GM20000 (cell line): ENCODE measurements around the gene METTL17.

Experiments
- DNase-seq: peaks from one replicate; pipeline ENCODE4 v3.0.0; 2012; ENCODE audit warnings: low spot score
- TF ChIP-seq, protein P1 (sequence below): IDR thresholded peaks from 2 replicates; pipeline ENCODE4 v1.5.1; 2012; ENCODE audit warnings: mild to moderate bottlenecking, control low read depth; ENCODE audit errors: extremely low read depth, missing control alignments

METTL17 gene

DNA sequence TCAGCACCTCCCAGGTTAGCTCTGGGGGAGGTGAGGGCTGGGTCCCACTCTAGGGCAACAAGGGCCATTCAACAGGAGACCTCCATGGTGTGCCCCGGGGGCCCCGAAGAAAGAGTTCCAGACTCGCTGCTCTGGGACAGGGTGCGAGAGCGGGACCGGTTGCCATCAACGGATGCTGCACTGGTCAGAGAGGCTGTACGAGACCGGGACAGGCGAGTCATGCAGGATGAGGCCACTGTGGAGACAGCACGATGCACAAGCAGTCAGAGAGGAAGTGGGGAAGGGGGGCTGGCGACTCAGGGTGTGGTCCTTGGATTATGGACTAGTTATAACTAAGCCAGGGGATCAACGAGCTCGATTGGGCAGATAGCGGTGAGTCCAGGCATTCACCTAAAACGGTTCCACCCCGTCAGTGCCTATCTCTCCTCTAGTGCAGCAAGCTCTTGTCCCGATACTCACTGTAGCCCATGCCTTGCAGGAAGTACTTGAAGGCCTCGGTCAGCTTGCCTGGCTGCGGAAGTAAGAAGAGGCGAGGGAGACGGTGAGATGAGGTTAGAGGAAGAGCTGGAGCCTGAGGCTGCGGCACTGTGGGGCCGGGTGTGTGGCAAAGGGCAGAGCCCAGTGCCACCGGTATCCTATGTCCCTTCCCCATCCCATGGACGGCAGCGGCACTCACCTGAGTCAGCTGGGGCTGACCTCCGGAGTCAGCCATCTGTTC is 27.9 kb downstream of the METTL17 start:
- TF ChIP-seq, protein P1, sequence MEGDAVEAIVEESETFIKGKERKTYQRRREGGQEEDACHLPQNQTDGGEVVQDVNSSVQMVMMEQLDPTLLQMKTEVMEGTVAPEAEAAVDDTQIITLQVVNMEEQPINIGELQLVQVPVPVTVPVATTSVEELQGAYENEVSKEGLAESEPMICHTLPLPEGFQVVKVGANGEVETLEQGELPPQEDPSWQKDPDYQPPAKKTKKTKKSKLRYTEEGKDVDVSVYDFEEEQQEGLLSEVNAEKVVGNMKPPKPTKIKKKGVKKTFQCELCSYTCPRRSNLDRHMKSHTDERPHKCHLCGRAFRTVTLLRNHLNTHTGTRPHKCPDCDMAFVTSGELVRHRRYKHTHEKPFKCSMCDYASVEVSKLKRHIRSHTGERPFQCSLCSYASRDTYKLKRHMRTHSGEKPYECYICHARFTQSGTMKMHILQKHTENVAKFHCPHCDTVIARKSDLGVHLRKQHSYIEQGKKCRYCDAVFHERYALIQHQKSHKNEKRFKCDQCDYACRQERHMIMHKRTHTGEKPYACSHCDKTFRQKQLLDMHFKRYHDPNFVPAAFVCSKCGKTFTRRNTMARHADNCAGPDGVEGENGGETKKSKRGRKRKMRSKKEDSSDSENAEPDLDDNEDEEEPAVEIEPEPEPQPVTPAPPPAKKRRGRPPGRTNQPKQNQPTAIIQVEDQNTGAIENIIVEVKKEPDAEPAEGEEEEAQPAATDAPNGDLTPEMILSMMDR = no peak
- DNase-seq = no peak

DNA sequence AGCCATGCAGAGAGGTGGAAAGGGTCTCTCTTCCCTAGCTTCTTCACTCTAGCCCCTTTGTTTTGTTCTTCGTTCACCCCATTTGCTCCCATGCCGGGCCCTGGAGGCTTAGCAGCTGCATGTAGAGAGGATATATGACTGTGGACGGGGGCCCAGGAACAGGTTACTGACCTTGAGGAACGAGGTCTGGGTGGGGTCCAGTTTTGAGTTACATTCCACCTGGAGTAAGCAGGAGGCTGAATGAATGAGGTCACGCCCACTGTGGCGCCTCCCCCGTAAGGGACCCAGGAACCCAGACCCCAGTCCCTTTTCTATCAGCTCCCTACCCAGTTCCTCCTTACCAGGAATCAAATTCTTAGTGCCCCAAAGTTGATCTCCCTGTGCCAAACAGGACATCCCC is 28.5 kb downstream of the METTL17 start:
- no peak for DNase-seq
- TF ChIP-seq, protein P1 = no peak

DNA sequence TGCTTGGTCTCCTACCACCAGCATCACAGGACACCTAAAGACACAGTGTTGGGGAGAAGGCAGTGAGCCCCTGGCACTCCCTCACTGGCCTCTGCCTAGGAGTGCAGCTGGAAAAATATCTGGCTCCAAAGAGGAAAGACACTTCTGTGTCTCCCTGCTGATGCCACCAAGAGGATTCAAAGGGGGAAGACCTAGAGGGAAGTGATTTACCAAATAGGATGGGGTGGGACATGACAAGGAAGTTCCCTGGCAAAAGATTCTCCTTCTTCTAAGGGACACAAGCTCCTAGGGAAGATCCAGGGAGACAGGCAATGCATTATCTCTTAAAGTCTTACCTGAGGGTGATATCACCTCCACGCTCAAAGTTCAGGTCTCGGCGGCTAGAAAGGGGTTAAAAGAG is 29.0 kb downstream of the METTL17 start:
- TF ChIP-seq, protein P1 = no peak
- DNase-seq = no peak

- DNase-seq = no peak
- TF ChIP-seq, protein P1 = no peak
Observed at GRCh38 chr14:21019366-21019765, 29.6 kb downstream of the METTL17 start.

DNA sequence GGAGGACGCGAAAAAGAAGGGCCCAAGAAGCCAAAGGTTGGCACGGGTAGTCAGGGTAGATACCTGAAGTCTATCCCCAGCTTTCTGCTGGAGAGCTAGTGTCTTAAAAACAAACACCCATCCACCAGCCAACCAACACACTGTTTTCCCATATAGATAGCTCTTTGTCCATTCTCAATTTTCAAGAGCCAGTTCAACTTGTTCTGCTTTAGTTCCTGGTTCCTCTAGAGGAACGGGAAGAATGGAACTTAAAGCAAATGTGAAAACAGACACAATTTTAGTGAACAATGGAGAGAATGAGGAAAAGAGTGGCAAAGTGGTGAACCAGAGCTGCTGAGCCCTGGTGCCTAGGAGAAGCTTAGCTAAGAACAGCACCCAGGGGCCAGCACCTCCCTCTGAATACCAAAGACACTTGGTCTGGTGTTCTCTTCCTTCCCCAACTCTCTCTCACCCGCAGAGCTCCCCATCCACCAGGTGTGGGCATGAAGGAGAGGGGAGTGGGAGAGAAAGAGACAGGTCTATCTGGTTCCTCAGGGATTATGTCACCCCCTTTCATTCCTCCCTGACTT is 31.3 kb downstream of the METTL17 start:
- TF ChIP-seq, protein P1 = no peak
- no peak for DNase-seq

DNA sequence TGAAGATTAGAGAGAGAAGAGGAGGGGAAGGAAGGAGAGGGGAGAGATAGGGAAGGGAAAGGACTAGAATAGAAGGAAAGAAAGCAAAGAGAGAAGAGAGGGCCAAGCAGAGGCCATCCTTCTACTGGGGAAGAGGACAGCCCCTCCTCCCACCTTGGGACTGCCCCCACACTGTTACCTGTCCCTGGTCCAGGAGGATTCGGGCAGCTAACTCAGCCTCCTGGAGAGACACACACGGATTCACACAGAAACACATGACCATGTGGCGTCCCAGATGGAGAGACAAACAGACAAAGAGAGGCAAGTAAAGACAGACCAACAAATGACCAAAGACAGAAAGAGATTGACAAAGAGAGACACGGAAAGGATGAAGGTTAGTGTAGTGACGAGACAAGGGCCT is 32.9 kb downstream of the METTL17 start:
- DNase-seq = no peak
- TF ChIP-seq, protein P1 = no peak

DNA sequence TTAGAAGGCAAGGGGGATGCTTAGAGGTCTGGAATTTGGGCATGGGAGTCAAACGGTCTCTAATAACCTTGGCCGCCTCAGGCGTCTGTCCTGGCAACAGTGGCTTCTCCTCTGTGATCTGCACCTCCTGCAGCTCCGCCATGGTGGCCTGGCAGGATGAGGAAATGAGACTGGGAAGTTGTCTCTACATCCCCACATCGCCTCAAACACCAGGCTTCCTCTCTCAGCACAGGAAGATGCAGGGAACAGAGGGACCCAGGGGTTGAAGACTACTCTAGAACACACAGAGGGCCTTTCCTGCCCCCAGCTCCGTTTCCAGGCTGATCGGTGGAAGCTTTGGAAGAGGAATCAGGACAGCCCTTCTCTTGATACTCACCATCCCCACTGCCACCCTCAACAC is 33.4 kb downstream of the METTL17 start:
- DNase-seq = no peak
- TF ChIP-seq, protein P1 = no peak
